HL-60 (cell line): ENCODE measurements around the gene CDK5RAP1.

Experiments used
- CTCF ChIP-seq: IDR thresholded peaks from one replicate; pipeline ENCODE4 v1.5.1; 2011; ENCODE audit warnings: low read length, control low read depth, inconsistent platforms; ENCODE audit not compliant: insufficient read depth
- GABPA ChIP-seq: IDR thresholded peaks from 2 replicates; pipeline ENCODE4 v1.6.1; 2012; ENCODE audit warnings: low read depth
- POLR2AphosphoS5 ChIP-seq: IDR thresholded peaks from 2 replicates; pipeline ENCODE4 v1.6.1; 2012; ENCODE audit warnings: low read depth
- REST ChIP-seq: IDR thresholded peaks from 2 replicates; pipeline ENCODE4 v1.6.1; 2012; ENCODE audit warnings: low read depth; ENCODE audit not compliant: insufficient replicate concordance

GRCh38 chr20:33441142-33441955 is 40.0 kb upstream of the CDK5RAP1 start:
- TF ChIP-seq CTCF (no peak), POLR2AphosphoS5 (no peak), GABPA (no peak), REST (no peak)
